Gastrocnemius medialis (tissue), 4 donors: Measurements from ENCODE around the gene MYO7A. TPM values are rescaled to one million over a fixed set of nuclear protein-coding genes. Genes with fewer than 3 reads are reported as not detected.

ENCODE experiments used
- ATAC-seq, 2 donors: fragments of 150-250 bp; one replicate each; pipeline ENCODE4 v1.9.1; 2016
- DNase-seq, 2 donors: peaks; one replicate each; pipeline ENCODE4 v3.0.0-alpha.2; 2019
- H3K27ac ChIP-seq, 4 donors: fragments of 200-600 bp; sonication (generic); 1 replicate in 1 of 4; 2 replicates in 3 of 4; pipeline ENCODE4 v1.5.1; 2016 to 2018; ENCODE audit warnings: mild to moderate bottlenecking in 2 of 4, moderate library complexity in 1 of 4
- H3K27me3 ChIP-seq, 3 donors: fragments of 200-600 bp; sonication (generic) in 2 of 3; 1 replicate in 1 of 3; 2 replicates in 2 of 3; pipeline versions ENCODE4 v1.5.1 to v1.6.0; 2016 to 2019; ENCODE audit warnings: mild to moderate bottlenecking in 1 of 3, moderate library complexity in 1 of 3
- H3K36me3 ChIP-seq, 2 donors: fragments of 200-600 bp; sonication (generic) in 1 of 2; one replicate each; pipeline ENCODE4 v1.5.1; 2017 to 2018
- H3K4me1 ChIP-seq, 2 donors: fragments of 200-600 bp; sonication (generic) in 1 of 2; one replicate each; pipeline ENCODE4 v1.5.1; 2016 to 2017; ENCODE audit warnings: mild to moderate bottlenecking in 2 of 2
- H3K4me3 ChIP-seq, 4 donors: fragments of 200-600 bp; sonication (generic) in 3 of 4; 1 replicate in 1 of 4; 2 replicates in 3 of 4; pipeline ENCODE4 v1.5.1; 2016 to 2019; ENCODE audit warnings: mild to moderate bottlenecking in 2 of 4
- H3K9me3 ChIP-seq, 3 donors: fragments of 200-600 bp; sonication (generic) in 2 of 3; 1 replicate in 1 of 3; 2 replicates in 2 of 3; pipeline ENCODE4 v1.5.1; 2016 to 2019
- POLR2A ChIP-seq, 2 donors: fragments of 450-650 bp; IDR thresholded peaks; one replicate each; pipeline ENCODE4 v1.6.1; 2017; ENCODE audit warnings: antibody characterized with exemption in 2 of 2, mild to moderate bottlenecking in 2 of 2, moderate library complexity in 2 of 2
- in situ Hi-C, 4 donors: fragments of 200-750 bp; cut with MboI; loops; one replicate each; pipeline versions ENCODE4 v1.15.0 to v1.8.0; 2017; ENCODE audit warnings: low sequenced_read_pairs in 4 of 4
- intact Hi-C: fragments of 100-400 bp; cut with DNase I; formaldehyde crosslinking; loops from one replicate; pipeline ENCODE4 v1.15.1; 2023; ENCODE audit warnings: low total_unique reads
- total RNA-seq, 4 donors: library from RNA; depleted of rRNA; stranded (reverse); fragments of >200 nt; gene quantifications; one replicate each; pipeline versions ENCODE4 v1.1.0 to v1.2.3, GENCODE V29; 2016
- TF ChIP-seq, protein P1 (sequence below), 5 experiments: fragments of 450-650 bp in 3 of 5; fragments of 200-600 bp in 2 of 5; sonication (generic) in 2 of 5; IDR thresholded peaks in 4 of 5; conservative IDR thresholded peaks in 1 of 5; 1 replicate in 4 of 5; 2 replicates in 1 of 5; pipeline ENCODE4 v1.5.1; 2016 to 2019; ENCODE audit warnings: antibody characterized with exemption in 5 of 5, mild to moderate bottlenecking in 3 of 5, moderate library complexity in 3 of 5

Gene MYO7A
- total RNA-seq, 4 donors from 2014 or later: 1.6 to 3.5 (median 2.1) TPM

DNA sequence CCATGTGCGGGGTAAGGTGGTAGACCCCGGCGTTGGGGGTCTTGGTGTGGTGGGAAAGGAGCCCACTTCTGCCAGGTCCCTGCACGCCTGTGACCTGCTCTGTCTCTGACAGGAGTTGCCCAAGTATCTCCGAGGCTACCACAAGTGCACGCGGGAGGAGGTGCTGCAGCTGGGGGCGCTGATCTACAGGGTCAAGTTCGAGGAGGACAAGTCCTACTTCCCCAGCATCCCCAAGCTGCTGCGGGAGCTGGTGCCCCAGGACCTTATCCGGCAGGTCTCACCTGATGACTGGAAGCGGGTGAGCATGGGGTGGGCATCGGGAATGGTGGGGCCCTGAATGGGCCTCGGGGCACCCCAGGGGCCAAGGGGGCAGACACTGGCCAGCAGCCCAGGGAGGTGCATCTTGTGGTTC, 83.0 kb downstream of the MYO7A start:
- in situ Hi-C loops: no loop called here
- TF ChIP-seq POLR2A (IDR thresholded peaks at IDR 0.05): no peak
- TF ChIP-seq, protein P1, sequence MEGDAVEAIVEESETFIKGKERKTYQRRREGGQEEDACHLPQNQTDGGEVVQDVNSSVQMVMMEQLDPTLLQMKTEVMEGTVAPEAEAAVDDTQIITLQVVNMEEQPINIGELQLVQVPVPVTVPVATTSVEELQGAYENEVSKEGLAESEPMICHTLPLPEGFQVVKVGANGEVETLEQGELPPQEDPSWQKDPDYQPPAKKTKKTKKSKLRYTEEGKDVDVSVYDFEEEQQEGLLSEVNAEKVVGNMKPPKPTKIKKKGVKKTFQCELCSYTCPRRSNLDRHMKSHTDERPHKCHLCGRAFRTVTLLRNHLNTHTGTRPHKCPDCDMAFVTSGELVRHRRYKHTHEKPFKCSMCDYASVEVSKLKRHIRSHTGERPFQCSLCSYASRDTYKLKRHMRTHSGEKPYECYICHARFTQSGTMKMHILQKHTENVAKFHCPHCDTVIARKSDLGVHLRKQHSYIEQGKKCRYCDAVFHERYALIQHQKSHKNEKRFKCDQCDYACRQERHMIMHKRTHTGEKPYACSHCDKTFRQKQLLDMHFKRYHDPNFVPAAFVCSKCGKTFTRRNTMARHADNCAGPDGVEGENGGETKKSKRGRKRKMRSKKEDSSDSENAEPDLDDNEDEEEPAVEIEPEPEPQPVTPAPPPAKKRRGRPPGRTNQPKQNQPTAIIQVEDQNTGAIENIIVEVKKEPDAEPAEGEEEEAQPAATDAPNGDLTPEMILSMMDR (IDR thresholded peaks at IDR 0.05 in 4 of 5, conservative IDR thresholded peaks at IDR 0.05 in 1 of 5): no peak
- ATAC-seq (no peak), DNase-seq (no peak)
- Histone ChIP-seq H3K4me3 (no peak overlapping the region), H3K36me3 (no peaks in the 10 kb centered on the region), H3K27me3 (no peaks in the 10 kb centered on the region), H3K27ac (no peak overlapping the region), H3K4me1 (no peaks in the 10 kb centered on the region), H3K9me3 (no peaks in the 10 kb centered on the region)
- intact Hi-C loops: no loop called here

DNA sequence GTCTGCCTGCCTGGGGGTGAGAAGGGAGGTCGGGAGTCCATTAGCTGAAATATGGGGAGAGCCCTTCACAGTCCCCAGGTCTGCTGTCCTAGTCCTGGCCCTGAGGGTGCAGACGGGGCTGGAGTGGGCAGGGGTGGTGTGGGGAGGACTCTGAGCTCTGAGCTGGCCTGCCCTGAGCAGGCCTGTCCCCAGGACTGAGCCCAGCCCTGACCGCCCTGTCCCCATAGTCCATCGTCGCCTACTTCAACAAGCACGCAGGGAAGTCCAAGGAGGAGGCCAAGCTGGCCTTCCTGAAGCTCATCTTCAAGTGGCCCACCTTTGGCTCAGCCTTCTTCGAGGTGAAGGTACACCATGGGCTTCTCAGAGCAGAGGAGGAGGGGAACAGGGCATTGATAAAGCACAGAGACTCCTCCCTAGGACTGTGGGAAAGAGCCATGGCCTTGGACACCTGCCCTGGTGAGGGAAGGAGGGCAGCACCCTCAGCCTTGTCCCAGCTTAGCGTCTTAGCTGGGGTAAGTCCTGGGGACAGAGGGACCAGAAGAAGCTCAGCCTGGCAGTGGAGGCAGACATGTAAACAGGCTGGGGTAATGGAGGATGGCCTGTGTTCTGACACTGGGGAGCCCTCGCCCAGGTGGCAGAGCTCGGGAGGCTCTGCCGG, 83.7 kb downstream of the MYO7A start:
- no peaks in the 10 kb centered on the region for H3K9me3 ChIP-seq
- no peaks in the 10 kb centered on the region for H3K36me3 ChIP-seq
- no peak for TF ChIP-seq POLR2A (IDR thresholded peaks at IDR 0.05)
- ATAC-seq (no peak), DNase-seq (no peak)
- no peak overlapping the region for H3K4me3 ChIP-seq
- no peak overlapping the region for H3K27ac ChIP-seq
- H3K4me1 ChIP-seq: no peaks in the 10 kb centered on the region
- intact Hi-C loops (no loop called here), in situ Hi-C loops (no loop called here)
- H3K27me3 ChIP-seq: no peaks in the 10 kb centered on the region

DNA sequence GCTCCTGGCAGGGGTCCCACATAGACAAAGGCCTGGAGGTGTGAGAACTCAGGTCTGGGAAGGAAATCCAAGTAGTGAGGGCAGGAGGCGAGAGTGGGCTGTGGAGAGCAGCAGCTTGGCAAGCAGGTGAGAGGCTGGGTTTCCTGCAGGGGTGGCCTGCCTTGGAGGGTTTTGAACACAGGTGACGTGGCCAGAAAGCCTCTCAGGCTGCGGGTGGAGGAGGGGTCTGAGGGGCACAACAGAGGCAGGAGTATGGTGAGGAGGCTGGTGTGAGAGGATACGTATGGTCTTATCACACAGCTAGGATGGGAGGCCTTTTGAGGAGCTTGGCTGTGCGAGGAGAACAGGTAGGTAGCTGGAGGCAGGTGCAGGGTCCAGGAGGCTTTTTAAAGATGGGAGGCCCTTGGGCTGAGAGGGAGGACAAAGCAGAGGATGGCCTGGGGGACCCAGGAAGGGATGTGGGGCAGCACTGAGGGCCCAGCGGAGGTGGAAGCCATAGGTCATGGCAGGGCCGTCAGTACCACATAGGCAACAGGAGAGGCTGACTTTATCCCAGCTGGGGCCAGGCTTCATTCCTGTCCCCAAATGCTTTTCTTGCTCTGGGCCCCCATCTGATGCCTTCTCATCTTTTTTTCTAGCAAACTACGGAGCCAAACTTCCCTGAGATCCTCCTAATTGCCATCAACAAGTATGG, 84.4 kb downstream of the MYO7A start:
- H3K9me3 ChIP-seq: no peaks in the 10 kb centered on the region
- in situ Hi-C loops (no loop called here), intact Hi-C loops (no loop called here)
- H3K4me1 ChIP-seq: no peaks in the 10 kb centered on the region
- no peak overlapping the region for H3K27ac ChIP-seq
- no peaks in the 10 kb centered on the region for H3K27me3 ChIP-seq
- DNase-seq: no peak
- H3K36me3 ChIP-seq: no peaks in the 10 kb centered on the region
- no peak for ATAC-seq
- no peak overlapping the region for H3K4me3 ChIP-seq
- TF ChIP-seq POLR2A (IDR thresholded peaks at IDR 0.05): no peak
- TF ChIP-seq, protein P1 (IDR thresholded peaks at IDR 0.05 in 4 of 5, conservative IDR thresholded peaks at IDR 0.05 in 1 of 5): no peak

DNA sequence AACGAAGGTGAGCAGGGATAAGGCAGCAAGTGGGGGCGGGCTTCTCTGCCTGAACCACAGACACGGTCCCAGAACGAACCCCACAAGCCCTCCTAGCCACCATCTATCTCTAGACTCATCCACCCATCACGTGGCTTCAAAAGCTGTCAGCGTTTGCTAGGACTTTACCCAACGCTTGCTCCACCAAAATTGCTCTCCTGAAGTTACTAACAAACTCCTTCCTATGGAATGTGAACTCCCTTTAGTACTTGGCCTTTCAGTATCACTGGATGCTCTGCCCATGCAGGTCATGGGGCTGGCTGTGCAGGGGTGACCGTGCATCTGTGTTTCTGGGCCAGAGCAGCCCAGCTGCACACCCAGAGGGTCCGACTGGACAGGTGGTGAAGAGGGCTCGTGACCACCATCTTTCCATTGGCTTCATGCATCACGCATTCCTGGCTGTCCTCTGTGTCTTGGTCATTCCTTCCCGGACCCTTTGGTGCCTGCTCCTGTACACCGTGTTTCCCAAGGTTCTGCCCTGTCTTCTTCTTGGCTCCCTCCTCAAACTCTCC, 85.1 kb downstream of the MYO7A start:
- intact Hi-C loops (no loop called here), in situ Hi-C loops (no loop called here)

More for the DNA sequence above, 85.1 kb downstream of the MYO7A start:
- Histone ChIP-seq H3K9me3 (no peaks in the 10 kb centered on the region), H3K27ac (no peak overlapping the region), H3K36me3 (no peaks in the 10 kb centered on the region), H3K27me3 (no peaks in the 10 kb centered on the region), H3K4me3 (no peak overlapping the region), H3K4me1 (no peaks in the 10 kb centered on the region)
- TF ChIP-seq, protein P1 (IDR thresholded peaks at IDR 0.05 in 4 of 5, conservative IDR thresholded peaks at IDR 0.05 in 1 of 5): no peak
- TF ChIP-seq POLR2A (IDR thresholded peaks at IDR 0.05): no peak
- ATAC-seq (no peak), DNase-seq (no peak)
